Measurements from ENCODE around the gene MUSTN1.

Gene MUSTN1

GRCh38 chr3:52846432-52846965, 11.7 kb upstream of the MUSTN1 start:
- TF ChIP-seq CTCF (IDR thresholded peaks at IDR 0.05; ENCODE audit: low read depth, low read length), result no peak
- peak; percentile 28 for DNase-seq
- Histone ChIP-seq H3K27me3 (ENCODE audit: insufficient read depth, low read depth, severe bottlenecking) (no peaks in the 10 kb centered on the region), H3K9me3 (ENCODE audit: severe bottlenecking) (no peaks in the 10 kb centered on the region), H3K4me3 (ENCODE audit: low read depth, low read length) (peak overlapping the region; percentile 9; the same call in 1 of the 2 replicates), H3K36me3 (peaks cover 6% of the 10 kb centered on the region), H3K27ac (no peak overlapping the region)

- Histone ChIP-seq H3K27me3 (ENCODE audit: insufficient read depth, low read depth, severe bottlenecking) (no peaks in the 10 kb centered on the region), H3K4me3 (ENCODE audit: low read depth, low read length) (peak overlapping the region; percentile 9; the same call in 1 of the 2 replicates), H3K36me3 (peaks cover 1% of the 10 kb centered on the region; the same call in 1 of the 2 replicates), H3K27ac (no peak overlapping the region), H3K9me3 (ENCODE audit: severe bottlenecking) (no peaks in the 10 kb centered on the region)
- peak; percentile 34; the same call in 1 of the 2 replicates for TF ChIP-seq CTCF (IDR thresholded peaks at IDR 0.05; ENCODE audit: low read depth, low read length)
- peak; percentile 27 for DNase-seq
Measured at GRCh38 chr3:52845691-52846431, 11.0 kb upstream of the MUSTN1 start.

DNA sequence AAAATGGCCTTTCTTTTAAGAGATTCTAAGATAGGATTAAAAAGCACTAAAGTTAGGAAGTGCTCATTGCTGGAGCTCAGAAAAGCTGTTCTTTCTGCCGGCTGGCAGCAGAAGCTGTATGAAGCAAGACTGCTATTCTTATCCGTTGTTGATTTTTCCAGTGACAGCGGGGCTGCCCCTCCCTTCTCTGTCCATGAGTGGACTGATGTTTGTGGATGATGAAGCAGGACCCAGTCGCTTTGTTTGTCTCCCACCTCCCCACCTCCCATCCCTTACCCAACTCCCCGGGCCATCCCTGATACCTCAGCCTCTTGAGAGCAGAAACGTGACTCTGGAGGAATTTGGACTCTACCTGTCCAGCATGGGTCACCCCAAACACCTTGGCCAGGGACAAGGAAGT, 10.3 kb upstream of the MUSTN1 start:
- DNase-seq, result no peak
- Histone ChIP-seq H3K27me3 (ENCODE audit: insufficient read depth, low read depth, severe bottlenecking) (no peaks in the 10 kb centered on the region), H3K4me3 (ENCODE audit: low read depth, low read length) (no peak overlapping the region), H3K27ac (no peak overlapping the region), H3K36me3 (no peaks in the 10 kb centered on the region), H3K9me3 (ENCODE audit: severe bottlenecking) (no peaks in the 10 kb centered on the region)
- no peak for TF ChIP-seq CTCF (IDR thresholded peaks at IDR 0.05; ENCODE audit: low read depth, low read length)

DNA sequence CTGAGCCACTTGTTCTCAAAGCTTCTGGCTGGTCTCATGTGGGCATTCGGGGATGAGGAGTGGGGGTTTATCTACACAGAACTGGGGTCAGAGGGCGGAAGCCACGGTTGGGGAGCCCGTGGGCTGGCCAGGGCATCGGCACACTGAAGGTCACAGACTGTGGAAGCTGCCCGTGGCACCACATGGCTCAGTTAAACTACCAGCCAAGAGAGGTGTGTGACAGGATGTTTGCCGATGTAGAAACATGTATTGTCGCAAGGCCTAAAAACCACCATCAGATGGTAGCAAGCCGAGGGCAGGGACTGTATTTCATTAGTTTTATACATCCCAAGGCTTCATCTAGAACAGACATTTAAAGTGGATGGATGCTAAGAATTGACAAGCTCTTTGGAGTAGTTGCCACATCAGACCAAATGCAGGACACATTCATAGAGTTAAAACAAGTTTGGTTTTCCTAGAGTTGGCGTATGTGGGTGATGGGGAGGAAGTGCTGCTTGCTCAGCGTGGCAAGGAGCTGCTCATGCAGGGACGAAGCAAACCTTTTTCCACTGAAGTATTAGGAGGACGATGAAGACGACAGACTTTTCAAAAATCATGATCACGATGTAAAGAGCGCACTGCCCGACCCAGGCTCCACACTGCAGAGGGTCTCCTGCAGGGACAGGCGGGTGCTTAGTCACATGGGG, 9.6 kb upstream of the MUSTN1 start:
- TF ChIP-seq CTCF (IDR thresholded peaks at IDR 0.05; ENCODE audit: low read depth, low read length), result no peak
- no peak for DNase-seq
- H3K27me3 ChIP-seq (ENCODE audit: insufficient read depth, low read depth, severe bottlenecking), result no peaks in the 10 kb centered on the region
- H3K9me3 ChIP-seq (ENCODE audit: severe bottlenecking), result no peaks in the 10 kb centered on the region
- H3K36me3 ChIP-seq, result no peaks in the 10 kb centered on the region; the same call in 1 of the 2 replicates
- H3K4me3 ChIP-seq (ENCODE audit: low read depth, low read length), result no peak overlapping the region
- no peak overlapping the region for H3K27ac ChIP-seq

DNA sequence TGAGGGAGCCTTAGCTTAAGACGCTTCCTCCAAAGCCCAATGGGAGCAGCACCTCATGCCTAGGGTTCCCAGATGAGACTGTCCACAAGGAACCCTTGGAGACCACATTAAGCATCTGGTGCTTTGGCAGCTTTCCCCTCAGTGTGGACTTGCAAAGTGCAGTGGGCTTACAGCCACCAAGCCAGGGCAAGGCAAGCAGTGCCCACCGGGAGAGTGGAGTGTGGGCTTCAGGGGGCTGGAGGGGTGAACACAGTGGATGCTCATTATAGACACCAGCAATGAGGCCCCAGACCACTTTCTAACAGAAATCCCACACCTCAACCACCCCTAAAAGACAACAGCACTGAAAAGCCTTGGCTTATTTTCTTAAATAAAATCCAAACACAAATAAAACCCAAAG, 9.1 kb upstream of the MUSTN1 start:
- no peak for TF ChIP-seq CTCF (IDR thresholded peaks at IDR 0.05; ENCODE audit: low read depth, low read length)

More for the DNA sequence above, 9.1 kb upstream of the MUSTN1 start:
- no peaks in the 10 kb centered on the region; the same call in 1 of the 2 replicates for H3K36me3 ChIP-seq
- no peak overlapping the region for H3K27ac ChIP-seq
- no peak overlapping the region for H3K4me3 ChIP-seq (ENCODE audit: low read depth, low read length)
- DNase-seq, result no peak
- H3K9me3 ChIP-seq (ENCODE audit: severe bottlenecking), result no peaks in the 10 kb centered on the region
- no peaks in the 10 kb centered on the region for H3K27me3 ChIP-seq (ENCODE audit: insufficient read depth, low read depth, severe bottlenecking)
